D721Med (cell line): ENCODE data around the gene MGAT4B.

Source experiments
- DNase-seq: peaks from one replicate; pipeline ENCODE4 v3.0.0; 2011; ENCODE audit warnings: low spot score; ENCODE audit not compliant: insufficient read length
- FAIRE-seq: peaks from 2 replicates; lab custom pipeline; 2011; peaks lifted over from hg19 to GRCh38; lab: Jason Lieb, UNC
- TF ChIP-seq, protein P1 (sequence below): IDR thresholded peaks from 2 replicates; pipeline ENCODE4 v1.5.1; 2012; ENCODE audit warnings: mild to moderate bottlenecking, control low read depth; ENCODE audit not compliant: insufficient read depth; ENCODE audit errors: missing control alignments

The MGAT4B gene

GRCh38 chr5:179827680-179828079, 21.0 kb upstream of the MGAT4B start:
- TF ChIP-seq, protein P1, sequence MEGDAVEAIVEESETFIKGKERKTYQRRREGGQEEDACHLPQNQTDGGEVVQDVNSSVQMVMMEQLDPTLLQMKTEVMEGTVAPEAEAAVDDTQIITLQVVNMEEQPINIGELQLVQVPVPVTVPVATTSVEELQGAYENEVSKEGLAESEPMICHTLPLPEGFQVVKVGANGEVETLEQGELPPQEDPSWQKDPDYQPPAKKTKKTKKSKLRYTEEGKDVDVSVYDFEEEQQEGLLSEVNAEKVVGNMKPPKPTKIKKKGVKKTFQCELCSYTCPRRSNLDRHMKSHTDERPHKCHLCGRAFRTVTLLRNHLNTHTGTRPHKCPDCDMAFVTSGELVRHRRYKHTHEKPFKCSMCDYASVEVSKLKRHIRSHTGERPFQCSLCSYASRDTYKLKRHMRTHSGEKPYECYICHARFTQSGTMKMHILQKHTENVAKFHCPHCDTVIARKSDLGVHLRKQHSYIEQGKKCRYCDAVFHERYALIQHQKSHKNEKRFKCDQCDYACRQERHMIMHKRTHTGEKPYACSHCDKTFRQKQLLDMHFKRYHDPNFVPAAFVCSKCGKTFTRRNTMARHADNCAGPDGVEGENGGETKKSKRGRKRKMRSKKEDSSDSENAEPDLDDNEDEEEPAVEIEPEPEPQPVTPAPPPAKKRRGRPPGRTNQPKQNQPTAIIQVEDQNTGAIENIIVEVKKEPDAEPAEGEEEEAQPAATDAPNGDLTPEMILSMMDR, result no peak
- FAIRE-seq, result no peak
- DNase-seq, result no peak

GRCh38 chr5:179825655-179826182, 19.1 kb upstream of the MGAT4B start:
- DNase-seq, result no peak
- TF ChIP-seq, protein P1, result no peak
- no peak for FAIRE-seq

- DNase-seq (no peak), FAIRE-seq (no peak)
- TF ChIP-seq, protein P1, result no peak
Observed at GRCh38 chr5:179824745-179825112, 18.1 kb upstream of the MGAT4B start.

- FAIRE-seq, result no peak
Observed at GRCh38 chr5:179823937-179824744, 17.5 kb upstream of the MGAT4B start.

DNA sequence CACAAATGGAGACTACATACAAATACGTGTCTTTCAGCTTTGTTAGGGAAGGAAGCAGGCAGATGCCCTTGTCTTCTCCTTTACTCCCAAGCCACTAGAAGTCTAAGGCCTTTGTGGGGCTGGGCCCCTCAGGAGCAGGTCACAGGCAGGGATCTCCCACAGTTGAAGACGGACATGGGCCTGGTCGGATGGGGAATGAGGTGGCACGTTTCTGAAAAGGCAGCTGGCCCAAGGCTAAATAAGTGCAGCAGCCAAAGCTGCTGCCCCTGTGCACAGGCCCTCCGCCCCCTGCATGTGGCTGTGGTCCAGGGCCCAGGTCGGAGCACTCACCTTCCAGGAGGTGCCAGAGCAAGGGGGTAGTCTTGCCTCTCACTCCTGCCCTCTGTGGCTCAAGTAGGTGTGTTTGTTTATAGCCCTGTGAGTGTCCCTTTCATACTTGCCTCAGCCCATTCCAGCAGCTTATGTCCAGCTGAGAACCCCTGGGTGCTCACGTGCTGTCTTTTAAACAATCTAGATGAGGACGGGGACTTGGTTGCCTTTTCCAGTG, 15.9 kb upstream of the MGAT4B start:
- FAIRE-seq, result no peak
- DNase-seq, result no peak
- TF ChIP-seq, protein P1, result no peak

More at GRCh38 chr5:179823937-179824744, 17.5 kb upstream of the MGAT4B start:
- DNase-seq, result no peak
- TF ChIP-seq, protein P1, result no peak

GRCh38 chr5:179822059-179822432, 15.4 kb upstream of the MGAT4B start:
- FAIRE-seq (no peak), DNase-seq (no peak)
- TF ChIP-seq, protein P1, result no peak
